Suprapubic skin (tissue), 4 donors: ENCODE data around the gene CELF4.

Experiments
- CTCF ChIP-seq, 2 donors: fragments of 200-600 bp in 1 of 2; fragments of 450-650 bp in 1 of 2; sonication (generic) in 1 of 2; IDR thresholded peaks; one replicate each; pipeline ENCODE4 v1.5.1; 2016 to 2019; ENCODE audit warnings: antibody characterized with exemption in 2 of 2, mild to moderate bottlenecking in 1 of 2, moderate library complexity in 1 of 2
- EP300 ChIP-seq: sonication (generic); formaldehyde crosslinking; IDR thresholded peaks from one replicate; pipeline ENCODE4 v1.6.1; 2017; ENCODE audit warnings: antibody characterized with exemption
- POLR2AphosphoS5 ChIP-seq, 3 donors: sonication (generic); formaldehyde crosslinking; IDR thresholded peaks; one replicate each; pipeline ENCODE4 v1.6.1; 2017; ENCODE audit warnings: antibody characterized with exemption in 3 of 3

GRCh38 chr18:37440206-37440605 lies 125.4 kb downstream of the CELF4 start:
- no peak for TF ChIP-seq CTCF (IDR thresholded peaks at IDR 0.05)
- TF ChIP-seq EP300: no peak
- no peak for TF ChIP-seq POLR2AphosphoS5 (IDR thresholded peaks at IDR 0.05)
